GM23248 (cell line): ENCODE data around the gene AGFG1. TPM values are rescaled to one million over a fixed set of nuclear protein-coding genes. Genes with fewer than 3 reads are reported as not detected.

Experiments
- DNase-seq: peaks from one replicate; pipeline ENCODE4 v3.0.0-alpha.2; 2015
- H2AFZ ChIP-seq: fragments of 200-600 bp; sonication (generic); 2 replicates; pipeline ENCODE4 v1.6.1; 2016; ENCODE audit warnings: antibody characterized with exemption
- H3F3A ChIP-seq: fragments of 200-600 bp; sonication (generic); 2 replicates; pipeline ENCODE4 v1.6.1; 2016; ENCODE audit warnings: mild to moderate bottlenecking, antibody characterized with exemption, mixed run types; ENCODE audit not compliant: insufficient read depth
- H3K27ac ChIP-seq: fragments of 200-600 bp; sonication (generic); 2 replicates; pipeline ENCODE4 v1.5.1; 2016; ENCODE audit warnings: mild to moderate bottlenecking
- H3K27me3 ChIP-seq: fragments of 200-600 bp; sonication (generic); replicated peaks from 2 replicates; pipeline ENCODE4 v1.6.1; 2016; ENCODE audit warnings: mild to moderate bottlenecking; ENCODE audit not compliant: insufficient read depth
- H3K36me3 ChIP-seq: fragments of 200-600 bp; sonication (generic); 2 replicates; pipeline ENCODE4 v1.6.1; 2016; ENCODE audit warnings: low read depth, mild to moderate bottlenecking
- H3K4me1 ChIP-seq: fragments of 200-600 bp; sonication (generic); 2 replicates; pipeline ENCODE4 v1.6.1; 2016; ENCODE audit warnings: mild to moderate bottlenecking; ENCODE audit not compliant: insufficient read depth
- H3K4me2 ChIP-seq: fragments of 200-600 bp; sonication (generic); one replicate; pipeline ENCODE4 v1.6.1; 2016; ENCODE audit warnings: mild to moderate bottlenecking; ENCODE audit not compliant: unreplicated experiment
- H3K4me3 ChIP-seq: fragments of 200-600 bp; sonication (generic); 2 replicates; pipeline ENCODE4 v1.5.1; 2016; ENCODE audit warnings: mild to moderate bottlenecking
- H3K79me2 ChIP-seq: fragments of 200-600 bp; sonication (generic); 2 replicates; pipeline ENCODE4 v1.6.1; 2016; ENCODE audit warnings: mild to moderate bottlenecking; ENCODE audit not compliant: insufficient read depth
- H3K9ac ChIP-seq: fragments of 200-600 bp; sonication (generic); 2 replicates; pipeline ENCODE4 v1.6.1; 2016; ENCODE audit warnings: mild to moderate bottlenecking
- H3K9me2 ChIP-seq: fragments of 200-600 bp; sonication (generic); 2 replicates; pipeline ENCODE4 v1.6.1; 2016; ENCODE audit warnings: mixed run types, mild to moderate bottlenecking, moderate library complexity; ENCODE audit not compliant: insufficient read depth
- H3K9me3 ChIP-seq: fragments of 200-600 bp; sonication (generic); one replicate; pipeline ENCODE4 v1.6.1; 2017; ENCODE audit warnings: low read depth
- H4K20me1 ChIP-seq: fragments of 200-600 bp; sonication (generic); 2 replicates; pipeline ENCODE4 v1.6.0; 2016; ENCODE audit not compliant: insufficient read depth
- EZH2 ChIP-seq: fragments of 200-600 bp; sonication (generic); IDR thresholded peaks from 2 replicates; pipeline ENCODE4 v1.6.1; 2018; ENCODE audit warnings: antibody characterized with exemption, mild to moderate bottlenecking; ENCODE audit not compliant: insufficient read depth, poor library complexity, severe bottlenecking
- EZH2phosphoT487 ChIP-seq: fragments of 200-600 bp; sonication (generic); IDR thresholded peaks from 2 replicates; pipeline ENCODE4 v1.6.1; 2018; ENCODE audit warnings: antibody characterized with exemption, moderate library complexity, mild to moderate bottlenecking, low read depth; ENCODE audit not compliant: insufficient read depth
- WGBS, 2 experiments: methylation state at CpG; one replicate each; pipeline ENCODE4 v1.1.6; 2015 to 2017; ENCODE audit warnings: low lambda C conversion rate in 2 of 2, low coverage in 1 of 2; ENCODE audit errors: missing lambda C conversion rate in 2 of 2; 5-methylcytosine and 5-hydroxymethylcytosine counted together
- in situ Hi-C: fragments of 300-500 bp; cut with MboI; formaldehyde crosslinking; loops from 2 replicates; pipeline ENCODE4 v1.15.0; 2020
- polyA plus RNA-seq: library from polyadenylated mRNA; unstranded; fragments of >200 nt; fragmentation: Nextera tagmentation; extraction: Ambion mirVana; gene quantifications from 2 replicates; pipeline ENCODE4 v1.2.1, GENCODE V29; 2016
- total RNA-seq: library from RNA; depleted of rRNA; stranded (reverse); fragments of >200 nt; shearing (Covaris generic); gene quantifications from 2 replicates; pipeline ENCODE4 v1.2.3, GENCODE V29; 2014; rRNA removed

Gene AGFG1, protein sequence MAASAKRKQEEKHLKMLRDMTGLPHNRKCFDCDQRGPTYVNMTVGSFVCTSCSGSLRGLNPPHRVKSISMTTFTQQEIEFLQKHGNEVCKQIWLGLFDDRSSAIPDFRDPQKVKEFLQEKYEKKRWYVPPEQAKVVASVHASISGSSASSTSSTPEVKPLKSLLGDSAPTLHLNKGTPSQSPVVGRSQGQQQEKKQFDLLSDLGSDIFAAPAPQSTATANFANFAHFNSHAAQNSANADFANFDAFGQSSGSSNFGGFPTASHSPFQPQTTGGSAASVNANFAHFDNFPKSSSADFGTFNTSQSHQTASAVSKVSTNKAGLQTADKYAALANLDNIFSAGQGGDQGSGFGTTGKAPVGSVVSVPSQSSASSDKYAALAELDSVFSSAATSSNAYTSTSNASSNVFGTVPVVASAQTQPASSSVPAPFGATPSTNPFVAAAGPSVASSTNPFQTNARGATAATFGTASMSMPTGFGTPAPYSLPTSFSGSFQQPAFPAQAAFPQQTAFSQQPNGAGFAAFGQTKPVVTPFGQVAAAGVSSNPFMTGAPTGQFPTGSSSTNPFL
- total RNA-seq, result 144 and 150 TPM in 2 replicates
- 14.0 and 16.5 TPM in 2 replicates for polyA plus RNA-seq

DNA sequence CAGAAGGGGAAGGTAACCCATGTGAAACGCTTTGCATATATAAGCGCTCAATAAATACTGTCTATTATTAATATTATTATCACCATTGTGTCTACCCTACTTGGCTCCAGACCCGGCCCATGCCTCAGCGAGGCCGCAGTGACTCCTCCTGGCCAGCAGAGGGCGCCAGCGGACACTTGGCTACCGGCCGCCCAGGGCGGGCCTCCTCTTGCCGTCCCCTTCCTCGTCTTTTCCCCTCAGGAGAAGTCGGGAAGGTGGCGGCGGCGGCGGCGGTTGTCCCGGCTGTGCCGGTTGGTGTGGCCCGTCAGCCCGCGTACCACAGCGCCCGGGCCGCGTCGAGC is at the start of gene AGFG1:
Gene AGFG1, plus strand, starts transcription at position 233 of the 341 bp plus-strand sequence. CDS start 266 bp downstream, outside the sequence.
- H4K20me1 ChIP-seq, result peaks cover 28% of the 10 kb centered on the region; the same call in 1 of the 2 replicates
- in situ Hi-C loops, result no loop called here
- no peaks in the 10 kb centered on the region for H3K9me3 ChIP-seq
- H3K79me2 ChIP-seq, result peaks cover 52% of the 10 kb centered on the region
- H2AFZ ChIP-seq, result peak within 1 kb of the TSS; percentile 64; the same call in 1 of the 2 replicates
- H3K4me2 ChIP-seq, result peak within 1 kb of the TSS; percentile 97
- H3K4me3 ChIP-seq, result peak within 1 kb of the TSS; percentile 81
- peak within 1 kb of the TSS; percentile 95 for H3K9ac ChIP-seq
- peak; percentile 79 for DNase-seq
- H3K27ac ChIP-seq, result peak within 1 kb of the TSS; percentile 77
- peaks cover 9% of the 10 kb centered on the region for H3F3A ChIP-seq
- peaks cover 33% of the 10 kb centered on the region for H3K4me1 ChIP-seq
- no peaks in the 10 kb centered on the region for H3K9me2 ChIP-seq
- TF ChIP-seq EZH2, result no peak
- 0% methylated on average over 13 to 20 of the region's 28 CpGs for WGBS, 2 experiments
- no peaks in the 10 kb centered on the region for H3K36me3 ChIP-seq
- H3K27me3 ChIP-seq, result no peaks in the 10 kb centered on the region

DNA sequence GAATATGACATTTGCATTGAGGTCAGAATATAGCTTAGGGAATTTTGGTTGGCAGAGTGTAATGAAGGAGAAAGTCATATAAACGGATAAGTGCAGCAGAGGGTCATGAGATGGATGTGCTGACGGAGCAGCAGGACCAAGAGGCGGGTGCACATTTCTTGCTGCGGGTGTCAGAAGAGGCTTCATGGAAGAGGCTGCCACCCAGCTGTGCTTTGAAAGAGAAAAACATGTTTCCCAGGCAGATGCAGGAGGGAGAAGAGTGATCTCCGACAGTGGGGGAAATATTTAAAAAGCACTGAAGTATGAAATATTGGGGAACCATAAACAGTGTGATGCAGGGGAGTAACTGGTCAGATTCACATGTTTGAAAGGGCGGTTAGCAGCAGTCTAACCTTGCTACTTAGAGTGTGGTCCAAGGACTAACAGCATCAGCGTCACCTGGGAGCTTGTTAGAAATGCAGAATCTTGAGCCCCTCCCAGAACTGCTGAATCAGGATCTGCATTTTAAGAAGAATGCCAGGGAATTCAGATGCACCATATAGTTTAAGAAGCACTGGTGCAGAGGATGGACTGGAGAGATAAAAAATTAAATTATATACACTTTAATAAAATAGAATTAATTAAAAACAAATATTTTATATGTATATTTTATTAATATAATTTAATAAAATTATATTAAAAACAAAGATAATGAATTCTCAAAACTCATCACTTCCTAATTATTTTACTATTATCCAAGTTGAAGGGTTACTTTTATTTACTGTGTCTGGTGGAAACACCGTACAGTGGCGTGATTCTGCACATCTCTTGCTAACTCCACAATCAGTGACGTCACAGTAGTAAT is 48.1 kb upstream of the AGFG1 start:
- WGBS, 2 experiments, result 64 to 68% methylated on average over 10 of the region's 10 CpGs
- H4K20me1 ChIP-seq, result no peaks in the 10 kb centered on the region
- in situ Hi-C loops, result no loop called here
- H3K4me1 ChIP-seq, result no peaks in the 10 kb centered on the region
- H3K27me3 ChIP-seq, result no peaks in the 10 kb centered on the region
- no peak for TF ChIP-seq EZH2
- no peak for TF ChIP-seq EZH2phosphoT487
- H3K4me3 ChIP-seq, result no peak overlapping the region
- H3K79me2 ChIP-seq, result no peaks in the 10 kb centered on the region
- no peaks in the 10 kb centered on the region for H3K9me2 ChIP-seq
- no peak overlapping the region for H2AFZ ChIP-seq
- H3K27ac ChIP-seq, result no peak overlapping the region
- no peak for DNase-seq
- H3K36me3 ChIP-seq, result no peaks in the 10 kb centered on the region
- H3K4me2 ChIP-seq, result no peak overlapping the region
- H3F3A ChIP-seq, result no peaks in the 10 kb centered on the region
- no peaks in the 10 kb centered on the region for H3K9me3 ChIP-seq
- no peak overlapping the region for H3K9ac ChIP-seq

DNA sequence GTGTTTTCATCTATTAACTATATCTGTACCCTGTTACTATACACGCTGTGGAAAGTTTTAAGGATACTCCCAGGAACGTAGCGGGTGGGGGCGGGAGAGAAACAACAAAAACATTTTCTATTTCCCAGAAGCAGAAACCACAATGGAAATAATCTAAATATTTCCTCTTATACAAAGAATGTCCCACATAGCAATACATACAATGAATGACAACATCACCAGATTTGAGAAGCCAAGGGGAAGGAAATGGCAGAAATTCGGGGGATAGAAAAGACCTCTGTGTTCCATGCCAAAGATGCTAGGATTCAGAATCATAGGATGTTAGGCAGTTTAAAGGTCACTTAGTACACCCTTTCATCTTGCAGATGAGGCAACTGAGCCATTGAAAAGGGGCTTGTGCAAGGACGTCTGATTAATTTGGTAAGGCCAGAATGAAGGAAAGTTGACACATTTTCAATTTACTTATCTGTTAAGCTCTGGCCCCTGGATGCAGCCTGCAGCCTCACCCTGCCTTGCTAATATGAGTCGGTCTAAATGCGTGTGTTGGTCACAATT is 43.1 kb upstream of the AGFG1 start:
- H3K36me3 ChIP-seq, result no peaks in the 10 kb centered on the region
- H3K9me2 ChIP-seq, result no peaks in the 10 kb centered on the region
- no peaks in the 10 kb centered on the region for H3F3A ChIP-seq
- no peak overlapping the region for H3K27ac ChIP-seq
- DNase-seq, result no peak
- H3K9me3 ChIP-seq, result no peaks in the 10 kb centered on the region
- no peak overlapping the region for H2AFZ ChIP-seq
- 74 to 77% methylated on average over 8 of the region's 8 CpGs for WGBS, 2 experiments
- H3K4me2 ChIP-seq, result no peak overlapping the region
- H3K9ac ChIP-seq, result no peak overlapping the region
- in situ Hi-C loops, result no loop called here
- no peaks in the 10 kb centered on the region for H3K4me1 ChIP-seq
- H3K27me3 ChIP-seq, result no peaks in the 10 kb centered on the region
- H3K4me3 ChIP-seq, result no peak overlapping the region
- H3K79me2 ChIP-seq, result no peaks in the 10 kb centered on the region
- H4K20me1 ChIP-seq, result no peaks in the 10 kb centered on the region
- TF ChIP-seq EZH2phosphoT487 (no peak), EZH2 (no peak)

DNA sequence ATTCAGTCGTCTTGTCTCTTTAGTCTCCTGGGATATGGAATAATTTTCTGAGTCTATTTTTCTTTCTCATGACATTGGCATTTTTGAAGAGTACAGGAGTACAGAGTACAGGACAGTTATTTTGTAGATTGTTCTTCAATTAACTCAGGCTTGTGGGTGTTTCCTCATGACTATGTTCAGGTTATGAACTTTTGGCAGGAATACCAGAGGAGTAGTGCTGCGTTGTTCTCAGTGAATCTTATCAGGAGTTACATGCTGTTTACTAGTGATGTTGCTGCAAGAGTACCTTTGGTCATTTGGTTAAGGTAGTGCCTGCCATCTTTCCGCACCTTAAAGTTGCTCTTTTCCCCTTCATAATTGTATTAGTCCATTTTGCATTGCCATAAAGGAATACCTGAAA is 41.3 kb upstream of the AGFG1 start:
- H3K9me2 ChIP-seq, result no peaks in the 10 kb centered on the region
- H3K9me3 ChIP-seq, result no peaks in the 10 kb centered on the region
- peak; percentile 5 for DNase-seq
- H3K27me3 ChIP-seq, result no peaks in the 10 kb centered on the region
- no peak overlapping the region for H3K27ac ChIP-seq
- TF ChIP-seq EZH2, result no peak
- TF ChIP-seq EZH2phosphoT487, result no peak
- in situ Hi-C loops, result no loop called here
- H3K36me3 ChIP-seq, result no peaks in the 10 kb centered on the region
- H2AFZ ChIP-seq, result no peak overlapping the region
- no peak overlapping the region for H3K4me2 ChIP-seq
- no peaks in the 10 kb centered on the region for H3K4me1 ChIP-seq
- no peaks in the 10 kb centered on the region for H3K79me2 ChIP-seq
- H3K4me3 ChIP-seq, result no peak overlapping the region
- 54 to 58% methylated on average over 3 of the region's 3 CpGs for whole genome bisulfite sequencing, 2 experiments
- H4K20me1 ChIP-seq, result no peaks in the 10 kb centered on the region
- no peaks in the 10 kb centered on the region for H3F3A ChIP-seq
- H3K9ac ChIP-seq, result no peak overlapping the region
